ENCODE measurements around the gene NRF1.
"Not testable (repeated sequence)": the region's sequence is repeated elsewhere in the genome, so short reads cannot be mapped to it uniquely, and the experiment has no call there.

The NRF1 gene

DNA sequence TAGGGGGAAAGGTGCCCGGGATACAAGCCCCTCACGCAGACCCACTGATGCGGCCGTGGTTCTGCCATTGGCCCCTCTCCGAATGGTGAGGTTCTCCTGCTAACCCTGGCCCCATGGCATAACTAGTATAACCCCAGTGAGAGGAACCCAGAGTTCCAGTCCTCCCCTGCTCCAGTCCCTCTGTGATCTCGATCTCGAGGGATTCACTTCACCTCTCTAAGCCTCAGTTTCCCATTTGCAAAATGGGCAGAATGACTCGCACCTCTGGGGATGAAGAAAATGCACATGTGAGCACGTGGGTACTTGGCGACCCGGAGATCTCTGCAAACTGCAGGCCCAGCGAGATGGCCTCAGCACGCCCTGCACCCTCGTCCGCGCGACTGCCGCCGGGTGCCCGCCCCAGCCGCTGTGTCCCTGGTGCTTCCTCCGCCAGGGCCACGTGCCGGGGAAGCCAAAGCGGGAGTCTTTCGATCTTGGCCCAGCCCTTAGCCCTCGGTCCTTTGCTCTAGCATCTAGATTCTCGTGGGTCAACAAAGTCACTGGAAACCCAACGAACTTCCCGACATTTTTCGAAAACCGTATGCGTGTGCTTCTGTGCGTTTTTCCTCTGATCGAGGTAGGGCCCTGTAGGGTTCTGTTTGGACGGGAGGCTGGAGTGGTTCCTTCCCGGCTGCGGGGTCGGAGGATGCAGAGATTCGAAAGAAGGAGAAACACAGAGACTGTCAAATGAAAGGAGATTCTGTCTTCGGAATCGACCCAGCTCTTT, 171.5 kb downstream of the NRF1 start:
- no peak for DNase-seq (ENCODE audit: low read depth)

DNA sequence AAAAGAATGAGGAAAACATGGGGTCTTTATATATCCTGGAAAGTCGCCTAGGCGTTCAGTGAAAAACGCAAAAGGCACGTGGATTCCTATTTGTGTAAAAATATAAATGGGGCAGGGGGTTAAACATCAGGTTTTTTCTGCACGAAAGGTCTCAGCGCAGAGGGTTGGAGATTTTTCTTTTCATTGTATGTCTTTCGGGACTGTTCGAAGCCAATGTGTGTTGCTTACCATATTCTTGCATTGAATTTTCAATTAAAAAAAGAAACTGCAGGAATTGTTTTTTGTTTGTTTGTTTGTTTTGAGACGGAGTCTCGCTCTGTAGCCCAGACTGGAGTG, 172.0 kb downstream of the NRF1 start:
- DNase-seq (ENCODE audit: low read depth), result no peak

DNA sequence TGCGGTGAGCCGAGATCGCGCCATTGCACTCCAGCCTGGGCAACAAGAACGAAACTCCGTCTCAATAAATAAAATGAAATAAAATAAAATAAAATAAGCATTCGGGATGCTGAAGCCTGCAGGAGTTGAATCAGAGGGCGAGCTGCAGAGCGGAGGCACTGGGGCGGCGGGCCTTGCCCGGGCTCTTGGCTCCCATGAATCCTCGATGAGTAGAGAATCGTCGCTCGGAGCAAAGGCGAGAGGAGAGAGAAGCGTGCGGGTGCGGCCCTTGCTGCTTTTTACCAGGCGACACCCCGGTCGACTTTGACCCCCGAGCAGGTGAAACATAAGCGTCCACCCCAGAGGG, 172.9 kb downstream of the NRF1 start:
- DNase-seq (ENCODE audit: low read depth), result no peak

DNA sequence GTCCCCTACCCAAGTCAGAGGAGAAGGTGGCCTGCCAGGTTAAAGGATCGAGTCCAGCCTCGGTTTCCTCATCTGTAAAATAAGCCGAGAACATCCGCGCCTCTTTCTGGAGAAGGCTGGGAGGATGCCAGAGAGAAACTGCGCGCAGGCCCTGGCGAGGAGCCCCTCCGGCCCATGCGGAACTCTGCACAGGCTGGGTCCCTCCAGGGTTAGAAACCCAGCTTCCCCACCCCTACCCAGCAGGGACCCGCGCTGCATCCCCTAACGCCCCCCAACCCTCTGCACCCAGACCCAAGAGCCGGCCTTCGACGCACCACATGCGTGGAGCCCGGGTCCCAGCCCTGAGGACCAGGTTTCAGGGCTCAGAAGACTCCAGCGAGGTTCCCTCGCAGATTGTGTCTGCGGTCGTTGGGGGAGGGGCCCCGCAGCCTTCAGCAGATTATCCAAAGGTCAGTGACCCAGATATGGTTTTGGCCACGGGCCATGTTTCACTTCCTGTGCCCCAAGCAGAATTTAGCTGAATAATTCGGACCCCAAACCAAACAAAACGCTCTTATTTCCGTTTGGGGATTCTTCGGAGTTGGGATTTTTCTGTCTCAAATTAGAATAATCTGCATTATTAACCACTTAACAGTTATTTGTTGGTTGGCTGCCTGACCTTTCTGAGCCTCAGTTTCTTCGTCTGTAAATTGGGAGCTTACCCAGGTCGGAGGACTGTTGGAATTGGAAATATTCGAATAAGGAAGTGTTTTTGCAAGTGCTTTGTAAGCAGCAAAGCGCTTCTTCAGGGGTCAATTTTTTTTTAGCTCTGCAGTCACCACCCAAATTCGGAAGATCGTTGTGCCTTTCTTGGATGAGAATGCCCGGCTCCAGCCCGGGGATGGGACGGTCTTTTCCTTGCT, 173.5 kb downstream of the NRF1 start:
- DNase-seq (ENCODE audit: low read depth), result no peak

DNA sequence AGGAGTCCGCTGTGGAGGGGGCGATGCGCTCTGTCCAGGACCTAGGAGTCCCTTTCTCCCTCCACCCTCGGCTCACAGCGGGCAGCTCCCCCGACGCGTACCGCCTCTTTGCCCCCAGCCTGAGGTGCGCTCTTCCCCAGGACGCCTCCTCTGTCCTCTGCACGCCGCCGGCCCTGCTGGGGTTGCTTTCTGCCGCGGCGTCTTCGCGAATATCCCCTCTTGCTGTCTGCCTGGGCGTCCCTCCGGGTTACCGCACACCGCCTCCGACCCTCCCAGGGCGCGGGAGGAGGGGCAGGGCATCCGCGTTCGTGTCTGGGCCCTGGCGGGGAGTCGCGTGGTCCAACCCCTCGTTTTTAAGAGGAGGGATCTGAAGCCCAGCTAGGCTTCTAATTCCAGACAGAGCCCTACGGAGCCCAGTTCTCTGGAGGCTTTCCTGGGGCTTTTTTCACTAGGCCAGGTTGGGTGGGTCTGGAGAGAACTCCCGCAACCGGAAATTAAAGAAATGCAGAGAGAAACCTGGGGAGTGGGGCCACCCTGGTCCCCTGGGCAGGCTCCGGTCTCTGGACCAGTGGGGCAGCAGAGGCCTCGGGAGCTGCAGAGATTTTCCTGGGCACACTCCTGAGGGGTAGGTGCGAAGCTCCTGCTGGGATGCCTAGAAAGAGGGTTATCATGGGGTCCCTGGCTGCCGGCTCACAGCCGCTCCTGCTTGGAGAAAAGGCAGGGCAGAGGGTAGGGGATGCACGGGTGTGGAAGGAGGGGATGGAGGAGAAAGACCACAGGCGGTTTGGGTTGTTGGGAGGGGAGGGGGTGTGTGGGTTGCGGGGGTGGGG, 174.4 kb downstream of the NRF1 start:
- DNase-seq (ENCODE audit: low read depth), result no peak

DNA sequence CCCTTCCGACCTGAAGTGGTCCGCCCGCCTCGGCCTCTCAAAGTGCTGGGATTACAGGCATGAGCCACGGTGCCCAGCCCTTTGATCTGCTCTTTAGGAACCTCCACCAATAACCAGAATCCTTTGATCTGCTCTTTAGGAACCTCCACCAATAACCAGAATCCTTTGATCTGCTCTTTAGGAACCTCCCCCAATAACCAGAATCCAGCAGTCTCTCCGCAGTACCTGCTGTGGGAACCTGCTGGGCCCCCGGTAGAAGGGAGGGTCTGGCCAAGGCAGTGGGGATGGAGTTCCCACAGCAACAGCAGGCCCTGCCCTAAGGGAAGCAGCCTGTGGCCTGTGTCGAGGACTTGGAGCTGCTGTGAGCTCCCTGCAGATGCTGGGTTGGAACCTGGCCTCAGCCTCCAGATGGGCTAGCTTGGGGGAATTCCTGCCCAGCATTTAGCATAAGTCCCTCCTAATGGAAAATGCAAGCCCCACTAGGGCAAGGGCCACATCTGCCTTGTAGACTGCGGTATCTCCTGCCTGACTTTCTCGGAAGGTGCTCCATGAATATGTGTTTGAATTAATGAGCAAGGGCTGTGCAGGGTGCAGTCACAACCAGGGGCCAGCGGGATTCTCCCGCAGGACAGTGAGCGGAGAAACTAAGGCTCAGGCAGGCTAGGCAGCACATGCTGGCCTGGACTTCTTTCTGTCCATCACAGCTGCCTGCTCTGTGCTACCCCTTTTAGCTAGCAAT, 175.5 kb downstream of the NRF1 start:
- DNase-seq (ENCODE audit: low read depth), result no peak

DNA sequence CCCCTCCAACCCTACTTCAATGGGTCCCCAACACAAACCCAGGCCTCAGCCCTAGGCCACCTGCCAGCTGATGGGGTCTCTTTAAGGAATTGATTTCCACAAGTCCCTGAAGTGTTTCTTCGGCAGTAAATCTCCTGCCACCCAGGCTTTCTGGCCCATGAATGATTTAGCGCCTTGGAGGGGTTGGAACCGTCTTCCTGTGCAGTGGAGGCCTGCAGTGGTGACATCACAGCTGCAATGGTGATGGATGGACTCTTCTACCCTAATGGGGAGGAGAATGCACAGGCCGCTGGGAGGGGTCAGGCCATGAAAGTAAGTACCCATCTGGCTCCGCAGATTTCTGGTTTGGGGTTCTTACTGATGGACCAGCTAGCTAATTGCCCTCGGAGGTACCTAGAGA, 177.5 kb downstream of the NRF1 start:
- no peak for DNase-seq (ENCODE audit: low read depth)

DNA sequence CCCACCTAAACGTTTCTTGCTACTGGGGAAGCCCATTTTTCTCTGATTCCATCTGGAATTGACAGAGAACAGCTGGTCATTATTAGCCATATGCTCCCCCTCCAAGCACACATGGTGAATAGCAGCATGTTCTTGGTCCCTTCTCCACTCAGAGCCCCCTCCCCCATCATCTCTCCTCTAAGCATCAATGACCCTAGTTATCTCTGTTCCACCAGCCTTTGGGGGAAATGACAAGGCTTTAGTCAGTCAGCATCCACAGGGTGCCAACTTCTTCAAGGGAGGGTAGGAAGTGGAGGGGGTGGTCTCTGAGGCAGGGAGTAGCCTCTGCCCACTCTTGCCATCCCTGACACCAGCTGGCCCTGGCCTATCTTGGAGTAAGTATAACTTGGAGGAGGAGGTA, 178.1 kb downstream of the NRF1 start:
- DNase-seq (ENCODE audit: low read depth), result no peak

DNA sequence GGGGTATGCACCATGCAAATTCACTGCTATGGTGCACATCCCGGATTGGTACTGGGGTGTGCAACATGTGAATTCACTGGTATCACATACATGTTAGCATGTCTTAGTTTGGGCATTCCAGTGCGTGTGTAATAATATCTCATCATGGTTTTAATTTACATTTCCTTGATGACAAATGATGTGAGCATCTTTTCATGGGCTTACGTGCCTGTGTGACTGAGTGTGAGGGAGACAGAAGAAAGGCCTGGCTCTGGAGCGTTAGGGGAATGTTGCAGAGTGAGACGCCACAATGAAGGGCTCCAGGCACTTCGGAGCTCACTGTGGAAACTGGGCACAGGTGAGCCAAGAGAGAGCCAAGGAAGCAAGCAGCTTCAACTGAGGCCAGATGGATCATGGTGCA, 178.6 kb downstream of the NRF1 start:
- no peak for DNase-seq (ENCODE audit: low read depth)

DNA sequence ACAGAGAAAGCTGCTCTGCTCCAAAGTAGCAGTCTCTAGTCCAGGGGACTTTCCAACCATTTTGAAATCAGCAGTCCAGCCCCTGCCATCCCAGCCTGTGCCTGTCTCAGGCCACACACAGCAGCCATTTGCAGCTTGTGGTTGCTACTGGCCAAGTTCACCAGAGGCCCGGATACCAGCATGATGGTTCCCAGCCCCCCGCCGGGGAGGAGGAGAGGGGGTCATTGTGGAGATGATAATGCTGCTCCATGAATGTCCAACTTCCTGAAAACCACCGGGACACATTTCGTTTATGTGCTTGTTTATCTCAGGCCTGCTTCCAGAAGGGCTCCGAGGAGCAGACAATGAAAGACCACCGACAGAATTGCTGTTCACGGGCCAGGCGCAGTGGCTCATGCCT, 181.2 kb downstream of the NRF1 start:
- no peak for DNase-seq (ENCODE audit: low read depth)

DNA sequence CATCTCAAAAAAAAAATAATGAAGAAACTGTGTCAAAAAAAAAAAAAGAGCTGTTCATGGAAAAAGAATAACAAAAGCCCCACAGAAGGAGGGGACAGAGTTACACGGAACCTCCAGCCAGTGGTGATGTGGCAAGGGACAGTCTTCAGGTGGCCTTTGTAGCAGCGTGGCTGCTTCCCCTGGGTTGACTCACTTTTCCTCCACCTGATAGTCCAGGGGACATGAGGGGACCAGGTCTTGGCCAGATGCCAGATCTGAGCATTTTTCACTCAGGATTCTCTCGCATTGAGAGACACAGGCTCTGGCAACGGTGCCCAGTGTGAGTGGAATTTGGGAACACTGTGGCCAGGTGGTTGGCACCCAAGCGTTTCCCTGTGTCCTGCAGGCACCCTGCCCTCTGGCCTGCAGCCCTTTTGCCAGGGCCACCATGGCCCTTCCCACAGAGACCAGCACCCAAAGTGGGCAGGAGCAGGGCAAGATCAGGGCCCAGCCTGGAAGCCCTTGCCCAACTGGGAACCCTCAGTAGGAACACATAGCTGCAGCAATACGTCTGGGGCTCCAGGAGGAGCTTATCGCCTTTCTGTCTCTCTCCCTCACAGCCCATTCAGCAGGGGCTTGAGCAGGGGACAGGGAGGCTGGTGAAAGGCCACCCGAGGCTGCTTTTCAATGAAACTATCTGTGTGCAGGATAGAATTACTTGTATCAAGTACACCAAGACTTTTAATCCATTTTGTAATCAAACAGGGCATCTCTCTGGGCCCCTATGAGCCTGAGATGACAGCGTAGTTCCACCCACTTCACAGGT, 182.2 kb downstream of the NRF1 start:
- DNase-seq (ENCODE audit: low read depth), result no peak

DNA sequence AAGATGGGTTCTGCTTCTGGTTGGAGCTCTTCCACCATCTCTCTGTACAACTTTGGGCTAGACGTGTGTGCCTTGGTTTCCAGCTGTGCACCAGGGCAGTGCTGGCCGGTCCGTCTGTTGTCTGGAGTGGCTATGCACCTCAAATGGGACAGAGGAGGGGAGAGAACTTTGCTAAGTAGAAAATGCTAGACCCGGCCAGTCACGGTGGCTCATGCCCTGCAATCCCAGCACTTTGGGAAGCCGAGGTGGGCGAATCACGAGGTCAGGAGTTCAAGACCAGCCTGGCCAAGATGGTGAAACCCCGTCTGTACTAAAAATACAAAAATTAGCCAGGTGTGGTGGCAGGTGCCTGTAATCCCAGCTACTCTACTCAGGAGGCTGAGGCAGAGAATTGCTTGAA, 182.9 kb downstream of the NRF1 start:
- DNase-seq (ENCODE audit: low read depth), result not testable (repeated sequence)

DNA sequence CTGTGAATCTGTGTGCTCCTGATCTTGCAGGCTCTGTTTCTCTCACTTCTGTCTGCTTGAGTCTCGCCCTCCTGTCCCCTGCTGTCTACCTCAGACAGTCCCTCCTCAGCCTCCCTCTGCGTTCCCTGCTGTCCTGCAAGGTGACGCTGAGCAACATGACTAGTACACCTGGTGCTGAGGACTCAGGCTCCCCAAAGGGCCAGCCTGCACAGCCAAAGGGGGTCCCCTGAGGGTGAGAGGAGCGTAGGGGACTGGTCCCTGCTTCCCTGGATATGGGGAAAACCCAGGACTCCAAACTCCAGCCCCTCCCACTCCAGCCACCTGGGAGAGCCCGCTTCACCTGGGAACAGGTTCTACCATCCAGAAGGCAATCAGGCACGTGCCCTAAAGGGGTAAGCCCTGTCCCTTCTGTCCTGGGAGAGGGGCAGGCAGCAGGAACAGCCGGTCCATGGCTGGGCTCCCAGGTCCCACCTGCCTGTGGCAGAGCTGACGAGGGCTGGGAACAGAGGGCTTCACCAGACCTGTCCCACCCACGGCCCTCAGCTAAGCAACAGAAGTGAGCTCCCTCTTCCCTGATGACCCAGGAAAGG, 184.8 kb downstream of the NRF1 start:
- DNase-seq (ENCODE audit: low read depth), result no peak

DNA sequence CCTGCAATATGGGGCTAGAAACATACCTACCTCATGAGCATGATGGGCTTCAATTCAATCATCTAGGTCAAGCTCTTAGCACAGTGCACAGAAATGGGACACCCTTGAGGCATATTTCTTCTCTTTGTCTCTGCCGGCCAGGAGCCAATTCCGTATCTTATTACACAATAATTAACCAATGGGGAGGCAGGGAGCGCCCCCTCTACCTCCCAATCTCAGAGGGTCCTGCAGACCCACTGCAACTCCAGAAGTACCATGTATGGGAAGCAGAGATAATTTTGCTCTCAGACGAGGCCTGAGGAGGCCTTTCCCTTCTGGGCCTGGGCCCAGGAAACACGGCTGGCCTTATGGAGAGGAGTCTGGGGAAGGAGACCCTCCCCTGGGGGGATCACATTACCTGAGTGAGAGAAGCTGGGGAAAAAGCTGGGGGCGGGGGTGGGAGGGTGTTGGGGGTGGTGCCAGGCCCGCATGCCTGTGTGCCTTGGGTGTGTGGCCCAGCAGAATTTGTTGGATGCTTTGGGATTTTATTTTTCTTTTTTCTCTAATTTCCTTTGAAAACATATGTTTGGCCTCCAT, 185.8 kb downstream of the NRF1 start:
- no peak for DNase-seq (ENCODE audit: low read depth)

DNA sequence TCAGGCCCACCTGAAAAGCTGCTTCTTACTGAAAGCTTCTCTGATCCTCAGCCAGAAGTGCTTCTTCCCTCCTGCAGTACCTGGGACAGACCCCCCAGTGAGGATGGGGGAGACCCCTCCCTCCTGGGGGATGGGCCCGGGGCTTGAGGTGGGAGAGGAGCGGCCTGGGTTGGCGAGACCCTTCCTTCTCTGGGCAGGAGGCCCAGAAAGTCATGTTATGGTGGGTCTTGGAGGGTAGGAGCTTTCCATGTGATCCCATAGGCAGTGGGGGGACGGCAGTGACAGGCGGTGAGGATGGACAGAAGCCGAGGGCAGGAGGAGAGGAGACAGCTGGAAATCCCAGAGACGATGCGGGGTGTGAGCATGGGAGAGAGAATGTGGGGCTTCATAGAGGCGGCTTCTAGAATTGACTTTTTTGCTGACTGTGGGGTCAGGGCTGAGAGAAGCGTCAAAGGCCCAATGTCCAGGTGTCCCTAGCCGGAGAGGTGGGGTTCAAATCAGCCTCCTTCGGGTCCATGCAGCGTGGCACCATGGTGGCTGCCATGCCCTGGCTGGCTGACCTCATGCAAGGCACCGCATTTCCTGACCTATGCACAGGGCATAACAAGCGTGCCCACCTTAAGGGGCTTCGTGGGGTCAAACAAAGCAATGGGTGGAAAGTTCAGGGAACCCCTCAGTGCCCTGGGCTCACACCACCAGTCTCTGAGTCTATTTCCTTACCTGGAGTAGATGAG, 187.3 kb downstream of the NRF1 start:
- DNase-seq (ENCODE audit: low read depth), result no peak

DNA sequence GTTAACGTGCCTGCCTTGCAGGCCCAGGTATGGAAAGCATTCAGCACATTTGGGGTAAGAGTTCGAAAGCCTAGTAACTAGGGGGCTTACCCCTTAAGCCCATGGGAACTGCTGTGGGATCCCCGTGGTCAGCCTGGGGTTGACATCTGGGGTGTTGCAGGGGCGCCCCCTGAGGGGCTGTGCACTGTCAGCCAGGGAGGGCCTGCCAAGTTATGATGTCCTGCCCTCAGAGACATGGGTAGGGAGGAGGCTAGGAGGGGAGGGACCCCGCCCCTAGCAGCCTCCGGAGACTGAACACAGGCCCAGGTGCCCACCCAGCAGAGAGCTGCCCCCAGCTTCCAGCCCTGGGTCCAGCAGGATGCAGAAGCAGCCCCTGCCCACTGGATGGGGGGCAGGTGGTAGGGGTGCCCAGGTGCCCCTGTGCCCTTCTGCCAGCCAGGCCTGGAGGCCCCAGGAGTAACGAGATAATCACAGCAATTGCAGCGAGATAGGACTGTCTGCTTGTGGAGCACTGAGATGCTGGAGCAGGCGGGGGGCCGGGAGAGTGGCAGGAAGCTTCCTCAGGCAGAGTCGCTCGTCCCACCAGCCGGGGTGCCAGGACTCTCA, 187.9 kb downstream of the NRF1 start:
- DNase-seq (ENCODE audit: low read depth), result no peak

DNA sequence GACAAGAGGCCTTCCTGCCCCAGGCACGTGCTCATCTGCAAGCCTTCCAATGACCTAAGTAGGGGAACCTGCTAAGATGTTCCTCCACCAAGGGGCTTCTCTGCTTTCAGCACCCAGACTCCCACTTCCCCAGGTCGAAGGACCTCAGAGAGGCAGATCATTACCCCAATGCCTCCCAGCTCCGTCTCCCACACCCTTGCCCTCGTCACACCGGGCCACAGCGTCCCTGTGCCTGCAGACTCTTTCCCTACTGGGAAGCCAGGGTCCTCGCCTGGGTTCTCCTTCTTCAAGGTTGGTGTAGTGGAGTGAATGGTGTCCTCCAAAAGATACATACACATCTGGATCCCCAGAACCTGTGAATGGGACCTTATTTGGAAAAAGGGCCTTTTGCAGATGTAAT, 189.4 kb downstream of the NRF1 start:
- no peak for DNase-seq (ENCODE audit: low read depth)

DNA sequence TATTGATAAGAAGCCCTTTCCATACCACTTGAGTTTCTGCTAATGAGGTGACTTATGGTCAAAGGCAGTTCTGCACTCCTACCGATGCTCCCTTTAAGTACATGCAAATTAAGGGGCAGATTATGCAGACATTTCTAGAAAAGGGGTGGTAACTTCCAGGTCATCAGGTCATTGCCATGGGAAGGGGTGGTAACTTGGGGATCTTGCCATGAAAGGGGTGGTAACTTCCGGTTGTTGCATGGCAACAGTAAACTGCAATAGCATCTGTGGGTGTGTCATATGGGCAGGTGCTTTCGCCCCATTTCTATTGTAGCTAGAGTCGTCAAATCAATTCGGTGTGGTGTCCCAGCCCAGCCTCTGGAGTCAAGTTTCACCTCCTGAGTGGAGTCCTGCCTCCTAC, 190.4 kb downstream of the NRF1 start:
- no peak for DNase-seq (ENCODE audit: low read depth)

DNA sequence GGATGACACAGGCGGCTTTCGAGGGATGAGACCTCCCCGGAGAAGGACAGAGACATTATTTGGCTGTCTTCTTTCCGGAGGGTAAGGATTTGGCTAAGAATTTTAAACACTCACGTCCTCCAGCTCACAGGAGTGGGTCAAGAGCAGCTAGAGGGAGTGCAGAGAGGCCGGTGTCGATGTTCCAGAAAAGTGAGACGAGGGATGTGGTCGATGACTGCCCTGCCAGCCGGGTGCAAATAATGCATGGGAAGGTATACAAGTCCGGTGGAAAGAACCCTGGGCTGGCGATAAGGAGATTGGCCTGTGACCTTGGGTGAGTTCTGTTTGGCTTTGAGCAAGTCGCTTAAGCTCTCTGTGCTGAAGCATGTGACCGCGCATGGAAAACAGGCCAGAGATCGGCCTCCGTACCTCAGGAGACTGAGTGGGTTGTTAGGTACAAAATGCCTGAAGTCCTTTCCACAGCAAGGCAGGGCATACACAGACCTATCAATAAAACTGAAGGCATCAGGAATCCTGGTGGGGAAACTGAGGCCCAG, 192.1 kb downstream of the NRF1 start:
- DNase-seq (ENCODE audit: low read depth), result no peak
